ENCODE results near the gene SEMA4F.

The SEMA4F gene

GRCh38 chr2:74700643-74701372 lies 46.8 kb downstream of the SEMA4F start:
- TF ChIP-seq, protein P1, sequence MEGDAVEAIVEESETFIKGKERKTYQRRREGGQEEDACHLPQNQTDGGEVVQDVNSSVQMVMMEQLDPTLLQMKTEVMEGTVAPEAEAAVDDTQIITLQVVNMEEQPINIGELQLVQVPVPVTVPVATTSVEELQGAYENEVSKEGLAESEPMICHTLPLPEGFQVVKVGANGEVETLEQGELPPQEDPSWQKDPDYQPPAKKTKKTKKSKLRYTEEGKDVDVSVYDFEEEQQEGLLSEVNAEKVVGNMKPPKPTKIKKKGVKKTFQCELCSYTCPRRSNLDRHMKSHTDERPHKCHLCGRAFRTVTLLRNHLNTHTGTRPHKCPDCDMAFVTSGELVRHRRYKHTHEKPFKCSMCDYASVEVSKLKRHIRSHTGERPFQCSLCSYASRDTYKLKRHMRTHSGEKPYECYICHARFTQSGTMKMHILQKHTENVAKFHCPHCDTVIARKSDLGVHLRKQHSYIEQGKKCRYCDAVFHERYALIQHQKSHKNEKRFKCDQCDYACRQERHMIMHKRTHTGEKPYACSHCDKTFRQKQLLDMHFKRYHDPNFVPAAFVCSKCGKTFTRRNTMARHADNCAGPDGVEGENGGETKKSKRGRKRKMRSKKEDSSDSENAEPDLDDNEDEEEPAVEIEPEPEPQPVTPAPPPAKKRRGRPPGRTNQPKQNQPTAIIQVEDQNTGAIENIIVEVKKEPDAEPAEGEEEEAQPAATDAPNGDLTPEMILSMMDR (IDR thresholded peaks at IDR 0.05; ENCODE audit: extremely low read depth, insufficient read depth, missing control alignments), result no peak
- DNase-seq (ENCODE audit: low spot score), result no peak
- in situ Hi-C loops (cut with MboI; ENCODE audit: low pct_unique_long_range_greater_than_20kb, low sequenced_read_pairs, unreplicated experiment), result loop anchor here (10.0 kb wide), 1 partner anchor 174 kb away; no protein-coding TSS in a partner anchor

DNA sequence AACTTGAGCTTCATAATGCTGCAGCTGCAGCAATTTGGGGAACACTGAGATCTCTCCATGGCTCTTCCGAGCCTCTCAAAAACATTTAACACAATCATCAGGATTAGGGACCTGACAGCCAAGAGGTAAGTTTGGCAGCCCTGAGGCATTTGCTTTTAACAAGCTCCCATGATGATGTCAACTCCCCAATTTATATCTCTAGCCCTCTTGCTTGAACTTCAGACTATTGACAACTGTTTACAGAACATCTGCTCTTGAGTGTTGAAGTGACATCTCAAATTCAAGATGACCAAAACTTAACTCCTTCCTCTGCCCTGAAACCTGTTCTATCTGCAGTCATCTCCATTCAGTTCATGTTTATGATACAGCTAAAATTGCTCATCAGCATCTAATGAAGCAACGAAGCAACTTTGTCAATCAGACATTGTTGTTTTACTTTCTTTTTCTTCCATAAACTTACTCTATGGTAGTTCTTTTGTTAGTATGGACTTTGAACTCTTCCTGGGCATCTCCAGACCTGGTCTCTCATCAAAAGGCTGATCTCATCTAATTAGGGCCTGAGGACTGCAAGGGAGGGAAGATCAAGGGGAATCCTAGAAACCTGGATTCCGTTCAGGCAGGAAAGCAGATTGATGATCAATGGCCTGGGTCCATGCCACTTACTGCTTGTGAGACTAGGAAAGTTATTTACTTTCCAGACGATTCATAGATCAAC lies 48.1 kb downstream of the SEMA4F start:
- in situ Hi-C loops (cut with MboI; ENCODE audit: low pct_unique_long_range_greater_than_20kb, low sequenced_read_pairs, unreplicated experiment), result loop anchor here (10.0 kb wide), 1 partner anchor 173 kb away; no protein-coding TSS in a partner anchor
- DNase-seq (ENCODE audit: low spot score), result no peak
- TF ChIP-seq, protein P1 (IDR thresholded peaks at IDR 0.05; ENCODE audit: extremely low read depth, insufficient read depth, missing control alignments), result no peak

DNA sequence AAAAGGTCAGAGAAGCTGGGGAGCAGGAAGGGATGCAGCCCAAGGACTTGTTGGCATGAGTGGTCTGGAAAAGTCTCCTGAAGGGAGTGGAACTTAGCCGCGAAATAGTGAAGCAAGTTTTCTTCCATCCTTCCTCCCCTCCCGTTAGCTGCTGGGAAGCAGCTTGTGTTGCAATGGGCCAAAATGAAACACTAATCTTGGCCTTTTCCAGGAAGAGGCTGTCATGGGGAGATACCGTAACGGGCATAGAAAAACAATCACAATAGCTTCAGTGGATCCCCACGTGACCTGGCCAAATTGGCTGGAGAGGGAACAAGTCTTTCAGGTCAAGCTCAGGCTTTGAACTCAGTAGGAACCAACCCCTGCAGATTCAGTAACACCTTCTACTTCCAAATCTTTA lies 49.3 kb downstream of the SEMA4F start:
- in situ Hi-C loops (cut with MboI; ENCODE audit: low pct_unique_long_range_greater_than_20kb, low sequenced_read_pairs, unreplicated experiment), result loop anchor here (10.0 kb wide), 1 partner anchor 171 kb away; no protein-coding TSS in a partner anchor
- DNase-seq (ENCODE audit: low spot score), result no peak
- TF ChIP-seq, protein P1 (IDR thresholded peaks at IDR 0.05; ENCODE audit: extremely low read depth, insufficient read depth, missing control alignments), result no peak

DNA sequence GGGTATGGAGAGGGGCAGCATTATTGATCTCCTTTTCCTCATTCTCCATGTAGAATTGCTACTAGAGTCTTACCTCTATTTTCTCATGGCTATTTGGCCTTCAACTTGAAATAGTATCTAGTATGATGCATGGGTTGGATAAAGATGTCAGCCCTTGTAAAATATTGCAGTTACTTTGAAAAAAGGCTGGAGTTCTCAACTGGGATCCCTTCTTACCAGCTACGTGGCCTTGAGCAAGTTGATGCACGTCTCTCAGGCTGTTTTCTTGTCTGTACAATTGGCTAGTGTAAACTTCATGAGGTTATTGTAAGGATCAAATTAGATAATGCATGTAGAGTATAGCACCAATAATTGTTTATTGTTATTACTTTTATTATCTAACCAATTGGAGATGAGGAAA lies 50.2 kb downstream of the SEMA4F start:
- in situ Hi-C loops (cut with MboI; ENCODE audit: low pct_unique_long_range_greater_than_20kb, low sequenced_read_pairs, unreplicated experiment), result loop anchor here (10.0 kb wide), 1 partner anchor 171 kb away; no protein-coding TSS in a partner anchor
- TF ChIP-seq, protein P1 (IDR thresholded peaks at IDR 0.05; ENCODE audit: extremely low read depth, insufficient read depth, missing control alignments), result no peak
- no peak for DNase-seq (ENCODE audit: low spot score)

DNA sequence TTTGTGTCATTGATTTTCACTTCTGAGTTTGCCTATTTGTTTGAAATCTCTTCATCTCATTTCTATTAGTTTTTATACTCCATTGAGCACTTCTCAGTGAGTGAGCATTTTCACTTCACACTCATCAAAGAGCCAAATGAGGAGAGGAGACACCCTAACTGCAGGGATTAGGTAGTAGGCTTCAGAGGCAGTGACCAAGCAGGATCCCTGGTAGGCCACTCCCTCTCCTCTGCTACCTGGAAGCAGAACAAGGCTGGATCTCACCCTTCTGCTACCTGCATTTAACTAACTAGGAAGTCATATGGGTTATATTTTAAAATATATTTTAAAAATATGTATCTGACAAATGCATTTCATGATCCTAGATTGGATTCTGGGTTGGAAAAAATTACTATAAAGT lies 52.7 kb downstream of the SEMA4F start:
- TF ChIP-seq, protein P1 (IDR thresholded peaks at IDR 0.05; ENCODE audit: extremely low read depth, insufficient read depth, missing control alignments), result no peak
- in situ Hi-C loops (cut with MboI; ENCODE audit: low pct_unique_long_range_greater_than_20kb, low sequenced_read_pairs, unreplicated experiment), result loop anchor here (10.0 kb wide), 1 partner anchor 168 kb away; no protein-coding TSS in a partner anchor
- DNase-seq (ENCODE audit: low spot score), result no peak

DNA sequence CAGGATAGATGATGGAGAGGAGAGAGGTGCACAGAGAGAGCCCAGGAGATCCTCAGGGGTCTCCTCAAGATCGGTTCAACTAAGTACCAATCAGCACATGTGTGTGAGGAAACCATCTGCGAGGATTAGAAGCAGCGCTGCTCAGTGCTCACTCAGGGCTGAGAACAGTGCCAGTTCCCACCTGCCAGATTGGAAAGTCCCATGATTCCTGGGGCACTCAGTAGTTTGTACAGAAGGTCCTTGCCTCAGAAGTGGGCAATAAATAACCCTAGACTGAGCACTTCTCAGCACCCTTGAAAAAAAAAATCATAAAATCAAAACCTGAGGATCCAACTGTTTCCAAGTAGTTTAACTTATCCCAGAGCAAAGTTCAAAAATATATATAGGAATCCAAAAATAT lies 53.8 kb downstream of the SEMA4F start:
- DNase-seq (ENCODE audit: low spot score), result no peak
- TF ChIP-seq, protein P1 (IDR thresholded peaks at IDR 0.05; ENCODE audit: extremely low read depth, insufficient read depth, missing control alignments), result no peak
- in situ Hi-C loops (cut with MboI; ENCODE audit: low pct_unique_long_range_greater_than_20kb, low sequenced_read_pairs, unreplicated experiment), result loop anchor here (10.0 kb wide), 1 partner anchor 167 kb away; no protein-coding TSS in a partner anchor

All from GM13977 (cell line).